Glutamatergic neuron (in vitro differentiated cells): ENCODE measurements around the gene ANP32B. TPM values are rescaled to one million over a fixed set of nuclear protein-coding genes. Genes with fewer than 3 reads are reported as not detected.
"Not testable (repeated sequence)": the region's sequence is repeated elsewhere in the genome, so short reads cannot be mapped to it uniquely, and the experiment has no call there.

Experiments used
- DNase-seq: peaks from one replicate; pipeline ENCODE4 v3.0.0; 2022
- H3K27ac Mint-ChIP-seq: one replicate; pipeline ENCODE4 v1.8.0; 2020; ENCODE audit warnings: mild to moderate bottlenecking, mixed read lengths, inconsistent platforms; ENCODE audit not compliant: unreplicated experiment
- H3K27me3 Mint-ChIP-seq: one replicate; pipeline ENCODE4 v1.8.0; 2020; ENCODE audit warnings: mild to moderate bottlenecking, moderate library complexity, mixed read lengths, inconsistent platforms; ENCODE audit not compliant: unreplicated experiment
- H3K36me3 Mint-ChIP-seq: one replicate; pipeline ENCODE4 v1.8.0; 2020; ENCODE audit warnings: mild to moderate bottlenecking, mixed read lengths, inconsistent platforms; ENCODE audit not compliant: unreplicated experiment
- H3K4me1 Mint-ChIP-seq: one replicate; pipeline ENCODE4 v1.8.0; 2020; ENCODE audit warnings: mild to moderate bottlenecking, low read depth, mixed read lengths, inconsistent platforms; ENCODE audit not compliant: unreplicated experiment
- H3K4me3 Mint-ChIP-seq: one replicate; pipeline ENCODE4 v1.8.0; 2020; ENCODE audit warnings: mild to moderate bottlenecking, mixed read lengths, inconsistent platforms; ENCODE audit not compliant: unreplicated experiment
- H3K9me3 Mint-ChIP-seq: one replicate; pipeline ENCODE4 v1.8.0; 2020; ENCODE audit warnings: mild to moderate bottlenecking, moderate library complexity, mixed read lengths, inconsistent platforms; ENCODE audit not compliant: unreplicated experiment
- total RNA-seq: library from RNA; stranded (reverse); fragmentation: NEBNext Ultra II Directional; extraction: Animal tissue kit (Norgen Biotek cat#: 25700); gene quantifications from one replicate; pipeline ENCODE4 v1.2.1, GENCODE V29; 2021; ENCODE audit not compliant: unreplicated experiment
- TF ChIP-seq, protein P1 (sequence below): fragments of 200-600 bp; sonication (generic); IDR thresholded peaks from one replicate; pipeline ENCODE4 v1.5.0; 2021; ENCODE audit not compliant: partially characterized antibody, unreplicated experiment

The ANP32B gene
- total RNA-seq, 1 donor from 2014 or later = 108 TPM

DNA sequence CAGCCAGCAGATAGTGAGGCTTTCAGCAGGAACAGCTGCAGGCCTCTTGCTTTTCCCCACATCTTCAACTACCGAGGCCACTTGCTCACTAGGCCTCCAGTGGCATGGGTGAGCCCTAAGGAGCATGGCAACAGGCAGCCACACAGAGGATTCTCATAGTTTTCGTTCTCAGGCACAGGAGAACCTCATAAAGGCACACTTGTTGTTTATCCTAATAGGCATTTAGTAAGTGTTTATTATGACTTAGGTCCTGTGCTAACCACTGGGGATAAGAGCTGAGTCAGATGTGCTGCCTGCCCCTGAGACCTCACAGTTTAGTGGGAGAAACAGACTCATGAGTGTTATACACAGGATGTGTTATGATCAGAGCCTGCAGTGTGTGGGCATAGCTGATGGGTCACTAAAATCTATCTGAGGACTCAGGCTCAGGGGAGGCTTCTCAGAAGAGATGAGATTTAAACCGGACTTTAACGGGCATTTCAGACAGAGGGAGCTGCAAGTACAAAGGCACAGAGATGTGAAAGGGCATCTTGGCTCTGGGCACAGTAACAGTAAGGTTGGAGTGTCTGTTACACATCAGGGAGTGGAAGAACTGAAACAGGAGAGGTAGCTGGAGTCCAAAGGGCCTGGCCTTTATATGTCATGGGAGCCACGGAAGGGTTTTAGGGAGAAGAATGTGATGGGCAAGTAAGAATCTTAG is 24.2 kb upstream of the ANP32B start:
- Mint-ChIP-seq H3K27ac (peak overlapping the region; percentile 17), H3K4me1 (peaks cover 6% of the 10 kb centered on the region), H3K9me3 (peaks cover 2% of the 10 kb centered on the region), H3K27me3 (no peaks in the 10 kb centered on the region), H3K36me3 (no peaks in the 10 kb centered on the region), H3K4me3 (no peak overlapping the region)
- no peak for DNase-seq
- TF ChIP-seq, protein P1, sequence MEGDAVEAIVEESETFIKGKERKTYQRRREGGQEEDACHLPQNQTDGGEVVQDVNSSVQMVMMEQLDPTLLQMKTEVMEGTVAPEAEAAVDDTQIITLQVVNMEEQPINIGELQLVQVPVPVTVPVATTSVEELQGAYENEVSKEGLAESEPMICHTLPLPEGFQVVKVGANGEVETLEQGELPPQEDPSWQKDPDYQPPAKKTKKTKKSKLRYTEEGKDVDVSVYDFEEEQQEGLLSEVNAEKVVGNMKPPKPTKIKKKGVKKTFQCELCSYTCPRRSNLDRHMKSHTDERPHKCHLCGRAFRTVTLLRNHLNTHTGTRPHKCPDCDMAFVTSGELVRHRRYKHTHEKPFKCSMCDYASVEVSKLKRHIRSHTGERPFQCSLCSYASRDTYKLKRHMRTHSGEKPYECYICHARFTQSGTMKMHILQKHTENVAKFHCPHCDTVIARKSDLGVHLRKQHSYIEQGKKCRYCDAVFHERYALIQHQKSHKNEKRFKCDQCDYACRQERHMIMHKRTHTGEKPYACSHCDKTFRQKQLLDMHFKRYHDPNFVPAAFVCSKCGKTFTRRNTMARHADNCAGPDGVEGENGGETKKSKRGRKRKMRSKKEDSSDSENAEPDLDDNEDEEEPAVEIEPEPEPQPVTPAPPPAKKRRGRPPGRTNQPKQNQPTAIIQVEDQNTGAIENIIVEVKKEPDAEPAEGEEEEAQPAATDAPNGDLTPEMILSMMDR = no peak

DNA sequence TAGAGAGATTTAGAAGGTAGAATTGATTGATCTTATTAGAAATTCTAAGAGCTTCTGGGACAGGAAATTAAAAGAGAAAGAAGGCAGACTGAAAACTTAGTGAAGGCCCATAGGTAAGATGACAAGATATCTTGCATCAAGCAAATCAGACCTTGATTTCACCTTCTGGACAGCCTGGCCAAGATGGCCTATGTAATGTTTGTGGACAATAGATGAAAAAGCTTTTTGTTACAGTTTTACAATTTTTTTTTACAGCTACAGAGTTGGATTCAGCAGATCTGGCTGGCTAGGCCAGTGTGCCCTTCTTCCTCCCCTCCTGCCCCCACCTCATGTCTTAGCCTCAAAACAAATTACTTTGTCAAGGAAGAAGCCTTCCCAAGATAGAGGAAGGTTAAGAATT is 23.6 kb upstream of the ANP32B start:
- DNase-seq = no peak
- H3K27ac Mint-ChIP-seq = no peak overlapping the region
- TF ChIP-seq, protein P1 = no peak
- peaks cover 2% of the 10 kb centered on the region for H3K9me3 Mint-ChIP-seq
- H3K4me3 Mint-ChIP-seq = no peak overlapping the region
- peaks cover 3% of the 10 kb centered on the region for H3K36me3 Mint-ChIP-seq
- no peaks in the 10 kb centered on the region for H3K27me3 Mint-ChIP-seq
- H3K4me1 Mint-ChIP-seq = peaks cover 6% of the 10 kb centered on the region

DNA sequence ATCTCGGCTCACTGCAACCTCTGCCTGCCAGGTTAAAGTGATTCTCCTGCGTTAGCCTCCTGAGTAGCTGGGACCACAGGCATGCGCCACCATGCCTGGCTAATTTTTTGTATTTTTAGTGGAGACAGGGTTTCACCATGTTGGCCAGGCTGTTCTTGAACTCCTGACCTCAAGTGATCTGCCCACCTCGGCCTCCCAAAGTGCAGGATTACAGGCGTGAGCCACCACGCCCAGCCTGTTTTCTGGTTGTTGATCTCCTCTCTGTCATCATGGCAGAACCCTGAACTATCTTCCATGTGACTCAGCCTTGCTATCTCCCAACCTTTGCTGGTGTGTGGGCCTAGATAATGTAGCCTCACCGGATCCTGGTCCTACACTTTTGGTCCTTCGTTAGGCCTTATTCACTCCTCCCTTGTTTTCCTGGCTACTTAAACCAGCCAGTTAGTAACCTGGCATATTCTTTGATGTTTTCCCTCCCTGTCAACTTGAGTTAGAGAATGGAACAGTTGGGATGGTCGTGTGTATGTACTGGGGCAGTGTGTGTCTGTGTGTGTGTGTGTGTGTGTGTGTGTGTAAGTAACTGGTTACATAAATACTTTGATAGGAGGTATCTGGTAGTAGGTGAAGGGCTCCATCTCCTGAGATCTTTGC is 22.3 kb upstream of the ANP32B start:
- not testable (repeated sequence) for H3K36me3 Mint-ChIP-seq, H3K9me3 Mint-ChIP-seq, H3K4me3 Mint-ChIP-seq, H3K4me1 Mint-ChIP-seq, H3K27ac Mint-ChIP-seq, DNase-seq, H3K27me3 Mint-ChIP-seq

- Mint-ChIP-seq H3K36me3 (peaks cover 3% of the 10 kb centered on the region), H3K27ac (no peak overlapping the region), H3K4me1 (peaks cover 6% of the 10 kb centered on the region), H3K27me3 (no peaks in the 10 kb centered on the region), H3K9me3 (peaks cover 2% of the 10 kb centered on the region), H3K4me3 (no peak overlapping the region)
- TF ChIP-seq, protein P1 = no peak
- no peak for DNase-seq
These were observed 21.8 kb upstream of the ANP32B start for GRCh38 chr9:97961361-97961760.

DNA sequence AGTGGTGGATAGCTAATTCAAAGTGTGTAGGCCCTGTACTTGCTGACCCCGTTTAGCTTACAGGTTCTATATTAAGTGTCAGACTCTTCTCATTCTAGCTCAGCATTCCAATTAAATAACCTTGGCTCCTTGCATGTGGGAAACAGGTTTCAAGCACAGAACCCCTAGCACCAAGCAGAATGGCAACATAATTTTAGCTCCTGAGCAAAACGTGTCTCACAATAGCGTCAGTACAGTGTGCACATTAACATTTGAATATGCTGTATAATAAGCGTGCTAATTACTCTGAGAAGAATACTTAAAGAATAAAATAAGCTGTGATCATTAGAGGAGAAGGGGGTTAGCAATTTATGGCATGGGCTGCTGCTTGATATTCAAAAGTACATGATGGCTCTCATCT is 21.0 kb upstream of the ANP32B start:
- Mint-ChIP-seq H3K9me3 (peaks cover 2% of the 10 kb centered on the region), H3K36me3 (peaks cover 3% of the 10 kb centered on the region), H3K27ac (no peak overlapping the region), H3K4me1 (peaks cover 6% of the 10 kb centered on the region), H3K4me3 (no peak overlapping the region), H3K27me3 (no peaks in the 10 kb centered on the region)
- DNase-seq = no peak
- TF ChIP-seq, protein P1 = no peak
